Activated naive CD8-positive, alpha-beta T cell treated with anti-CD3 and anti-CD28 coated beads, Interleukin-2, amount 10 ng/mL, durations not matched to agents 7 days and 5 days (primary cell): Measurements from ENCODE around the gene POLR1B. TPM values are rescaled to one million over a fixed set of nuclear protein-coding genes. Genes with fewer than 3 reads are reported as not detected.
A peak's percentile ranks its signal among the peaks of the same experiment; 100 is the strongest.
"Not testable (repeated sequence)": the region's sequence is repeated elsewhere in the genome, so short reads cannot be mapped to it uniquely, and the experiment has no call there.

Source experiments
- ATAC-seq: fragments of 150-1000 bp; cut with Tn5 transposase; one replicate; pipeline ENCODE4 v1.10.0; 2021; ENCODE audit warnings: low read depth, moderate library complexity
- POLR2A ChIA-PET: fragments of 350-600 bp; sonication (Branson Sonifier 250); formaldehyde crosslinking; loops from one replicate; lab custom pipeline; 2021; ENCODE audit warnings: antibody characterized with exemption; lab: Charles Lee
- DNase-seq: peaks from one replicate; pipeline ENCODE4 v3.0.0; 2021
- H3K27ac Mint-ChIP-seq: one replicate; pipeline ENCODE4 v1.8.0; 2022; ENCODE audit warnings: mild to moderate bottlenecking, mixed read lengths
- H3K27me3 Mint-ChIP-seq: one replicate; pipeline ENCODE4 v1.8.0; 2022; ENCODE audit warnings: mild to moderate bottlenecking, moderate library complexity, mixed read lengths
- H3K36me3 Mint-ChIP-seq: one replicate; pipeline ENCODE4 v1.8.0; 2021; ENCODE audit warnings: mild to moderate bottlenecking, mixed read lengths
- H3K4me1 Mint-ChIP-seq: one replicate; pipeline ENCODE4 v1.8.0; 2021; ENCODE audit warnings: mixed read lengths
- H3K4me3 Mint-ChIP-seq: one replicate; pipeline ENCODE4 v1.8.0; 2022; ENCODE audit warnings: mild to moderate bottlenecking, moderate library complexity, mixed read lengths
- H3K9me3 Mint-ChIP-seq: one replicate; pipeline ENCODE4 v1.8.0; 2021; ENCODE audit warnings: mixed read lengths
- total RNA-seq, 2 experiments: library from RNA; stranded (reverse); gene quantifications; one replicate each; pipeline ENCODE4 v1.2.3, GENCODE V29; 2021

The POLR1B gene
- total RNA-seq, 2 experiments from 2014 or later: 27.2 to 27.3 TPM

- peaks cover 25% of the 10 kb centered on the region for H3K27me3 Mint-ChIP-seq
- POLR2A ChIA-PET: no interaction called here
- DNase-seq: peak; percentile 8
- no peaks in the 10 kb centered on the region for H3K9me3 Mint-ChIP-seq
- H3K4me3 Mint-ChIP-seq: no peak overlapping the region
- no peak for ATAC-seq
- no peak overlapping the region for H3K27ac Mint-ChIP-seq
- peaks cover 2% of the 10 kb centered on the region for H3K36me3 Mint-ChIP-seq
- peaks cover 1% of the 10 kb centered on the region for H3K4me1 Mint-ChIP-seq
Measured at GRCh38 chr2:112615051-112615450, 72.8 kb downstream of the POLR1B start.

DNA sequence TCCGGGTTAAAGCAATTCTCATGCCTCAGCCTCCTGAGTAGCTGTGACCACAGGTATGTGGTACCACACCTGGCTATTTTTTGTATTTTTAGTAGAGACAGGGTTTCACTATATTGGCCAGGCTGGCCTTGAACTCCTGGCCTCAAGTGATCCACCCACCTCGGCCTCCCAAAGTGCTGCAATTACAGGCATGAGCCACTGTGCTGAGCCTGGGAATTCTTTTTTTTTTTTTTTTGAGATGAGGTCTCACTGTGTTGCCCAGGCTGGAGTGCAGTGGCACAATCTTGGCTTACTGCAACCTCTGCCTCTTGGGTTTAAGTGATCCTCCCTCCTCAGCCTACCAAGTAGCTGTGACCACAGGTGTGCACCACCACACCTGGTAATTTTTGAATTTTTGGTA lies 73.5 kb downstream of the POLR1B start:
- H3K36me3 Mint-ChIP-seq, POLR2A ChIA-PET, H3K9me3 Mint-ChIP-seq, DNase-seq, H3K4me3 Mint-ChIP-seq, H3K27ac Mint-ChIP-seq, H3K4me1 Mint-ChIP-seq, ATAC-seq: not testable (repeated sequence)
- peaks cover 19% of the 10 kb centered on the region for H3K27me3 Mint-ChIP-seq

DNA sequence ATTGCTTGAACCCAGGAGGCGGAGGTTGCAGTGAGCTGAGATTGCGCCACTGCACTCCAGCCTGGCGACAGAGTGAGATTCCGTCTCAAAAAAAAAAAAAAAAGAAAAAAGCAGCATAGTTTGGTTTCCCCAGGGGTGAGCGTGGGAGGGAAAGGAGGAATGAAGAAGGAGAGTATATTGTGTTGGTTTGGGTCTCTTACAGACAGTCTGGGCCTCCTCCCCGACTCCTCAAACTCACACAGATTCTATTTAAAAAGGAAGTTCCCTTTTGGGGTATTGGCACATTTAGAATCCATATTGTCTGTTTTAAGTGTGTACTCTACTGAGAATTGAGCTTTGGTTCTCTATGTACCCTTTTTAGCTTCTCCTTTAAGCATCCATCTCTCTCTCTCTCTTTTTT lies 76.1 kb downstream of the POLR1B start:
- Mint-ChIP-seq H3K4me1 (peaks cover 1% of the 10 kb centered on the region), H3K9me3 (no peaks in the 10 kb centered on the region), H3K36me3 (no peaks in the 10 kb centered on the region), H3K4me3 (no peak overlapping the region), H3K27me3 (peaks cover 4% of the 10 kb centered on the region), H3K27ac (no peak overlapping the region)
- DNase-seq (no peak), ATAC-seq (no peak)
- POLR2A ChIA-PET: interaction anchor here (0.6 kb wide), 1 partner anchor 16 kb away, joined by 3 read pairs; no protein-coding TSS in a partner anchor

DNA sequence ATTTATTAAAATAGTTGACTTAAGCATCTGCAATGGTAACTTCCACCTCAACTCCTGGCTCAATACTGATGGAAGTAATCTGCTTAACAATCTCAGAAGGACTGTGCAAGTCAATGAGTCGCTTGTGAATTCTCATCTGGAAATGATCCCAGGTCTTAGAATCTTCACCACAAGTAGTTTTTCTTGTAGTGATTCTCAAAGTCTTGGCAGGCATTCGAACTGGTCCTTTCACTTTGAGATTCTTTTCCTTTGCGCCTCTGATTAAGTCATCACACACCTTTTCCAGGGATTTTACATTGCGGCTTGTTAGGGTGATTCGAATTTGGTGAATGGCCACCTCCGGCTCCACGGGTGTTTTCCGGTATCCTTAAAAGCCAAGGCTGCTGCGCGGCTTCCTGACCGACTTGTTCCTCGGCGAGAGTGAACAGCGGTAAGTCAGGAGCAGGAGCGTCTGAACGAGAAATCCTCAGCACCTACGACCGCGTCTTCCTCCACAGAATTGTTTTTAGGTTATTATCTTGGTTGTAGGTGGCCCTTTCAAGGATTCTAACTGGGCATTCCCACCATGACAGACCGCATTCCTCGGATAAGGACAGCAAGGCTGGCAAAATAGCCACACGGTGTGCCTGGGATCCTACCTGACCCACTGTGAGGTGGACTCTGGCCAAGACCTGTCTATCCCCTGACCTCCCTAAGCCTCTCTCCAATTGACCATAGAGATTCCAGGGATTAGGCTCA lies 79.7 kb downstream of the POLR1B start:
- H3K27me3 Mint-ChIP-seq: peaks cover 2% of the 10 kb centered on the region
- DNase-seq (no peak), ATAC-seq (no peak)
- no peak overlapping the region for H3K4me3 Mint-ChIP-seq
- no peak overlapping the region for H3K27ac Mint-ChIP-seq
- peaks cover 20% of the 10 kb centered on the region for H3K4me1 Mint-ChIP-seq
- H3K9me3 Mint-ChIP-seq: no peaks in the 10 kb centered on the region
- no peaks in the 10 kb centered on the region for H3K36me3 Mint-ChIP-seq
- POLR2A ChIA-PET: interaction anchor here (0.6 kb wide), 1 partner anchor 23 kb away, joined by 4 read pairs; no protein-coding TSS in a partner anchor

DNA sequence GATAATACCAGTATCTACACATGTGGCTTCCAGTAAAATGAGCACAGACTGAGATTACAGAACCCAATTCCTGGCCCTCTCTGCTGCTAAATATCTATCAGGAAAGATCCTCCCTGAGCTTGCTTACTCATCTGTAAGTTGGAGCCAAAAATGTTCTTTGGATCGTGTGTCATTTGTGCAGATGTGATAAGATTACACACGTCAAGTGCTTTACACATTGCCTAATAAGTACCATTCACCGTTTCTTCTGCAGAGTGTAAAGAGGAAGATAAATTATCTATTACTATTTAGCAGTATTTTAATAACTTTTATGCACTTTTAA lies 80.2 kb downstream of the POLR1B start:
- H3K4me1 Mint-ChIP-seq: peaks cover 24% of the 10 kb centered on the region
- no peak for ATAC-seq
- POLR2A ChIA-PET: interaction anchor here (0.6 to 0.7 kb wide), 3 partner anchors 9 to 279 kb away, joined by 3 to 4 read pairs (median 4); no protein-coding TSS in a partner anchor
- H3K9me3 Mint-ChIP-seq: no peaks in the 10 kb centered on the region
- no peak overlapping the region for H3K27ac Mint-ChIP-seq
- peaks cover 2% of the 10 kb centered on the region for H3K27me3 Mint-ChIP-seq
- no peak for DNase-seq
- no peak overlapping the region for H3K4me3 Mint-ChIP-seq
- H3K36me3 Mint-ChIP-seq: no peaks in the 10 kb centered on the region

DNA sequence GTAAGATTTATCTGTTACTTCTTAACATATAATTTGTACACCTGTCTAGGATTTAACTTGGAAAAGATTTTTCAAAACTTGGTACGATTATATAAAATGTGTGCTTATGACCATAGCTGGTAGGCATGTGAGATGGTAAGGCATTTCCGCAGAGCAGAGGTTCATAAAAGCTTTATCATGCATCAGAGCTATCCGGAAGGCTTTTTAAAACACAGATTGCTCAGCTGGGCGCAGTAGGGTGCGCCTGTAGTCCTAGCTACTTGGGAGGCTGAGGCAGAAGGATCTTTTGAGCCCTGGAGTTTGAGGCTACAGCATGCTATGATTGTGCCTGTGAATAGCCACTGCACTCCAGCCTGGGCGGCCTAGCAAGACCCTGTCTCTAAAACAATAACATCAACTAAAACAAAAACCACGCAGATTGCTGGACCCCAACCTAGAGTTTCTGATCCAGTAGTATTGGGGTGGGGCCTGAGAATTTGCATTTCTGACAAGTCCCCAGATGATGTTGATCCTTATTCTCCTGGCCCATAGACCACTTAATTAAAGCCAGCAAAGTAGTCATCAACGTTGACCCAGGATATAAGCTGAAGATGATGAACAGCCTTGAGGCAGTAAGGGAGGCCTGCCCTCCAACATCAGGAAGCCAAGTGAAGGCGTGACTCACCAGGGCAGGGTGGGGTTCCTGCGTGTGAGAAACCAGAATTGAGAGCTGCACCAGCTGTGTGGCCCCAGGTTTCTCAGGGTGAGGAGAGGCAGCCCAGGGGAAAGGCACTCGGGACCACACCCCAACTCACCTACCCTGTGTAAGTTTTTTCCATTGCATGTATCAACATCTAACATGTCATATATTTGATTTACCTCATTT lies 81.9 kb downstream of the POLR1B start:
- POLR2A ChIA-PET: interaction anchor here (0.7 to 14.3 kb wide), 9 partner anchors 9 to 102 kb away, joined by 3 to 293 read pairs (median 4); partner anchors contain the start of genes CHCHD5 and SLC20A1
- H3K36me3 Mint-ChIP-seq: no peaks in the 10 kb centered on the region
- peaks cover 2% of the 10 kb centered on the region for H3K27me3 Mint-ChIP-seq
- H3K4me3 Mint-ChIP-seq: peak overlapping the region; percentile 44
- H3K4me1 Mint-ChIP-seq: peaks cover 36% of the 10 kb centered on the region
- DNase-seq (peak; percentile 63), ATAC-seq (peak; percentile 92)
- no peaks in the 10 kb centered on the region for H3K9me3 Mint-ChIP-seq
- peak overlapping the region; percentile 82 for H3K27ac Mint-ChIP-seq

GRCh38 chr2:112625474-112626114 lies 83.3 kb downstream of the POLR1B start:
- H3K9me3 Mint-ChIP-seq: no peaks in the 10 kb centered on the region
- no peak overlapping the region for H3K4me3 Mint-ChIP-seq
- no peak for DNase-seq
- POLR2A ChIA-PET: interaction anchor here (1.3 to 14.3 kb wide), 8 partner anchors 7 to 100 kb away, joined by 3 to 293 read pairs (median 5); partner anchors contain the start of genes CHCHD5 and SLC20A1
- H3K36me3 Mint-ChIP-seq: peaks cover 2% of the 10 kb centered on the region
- peaks cover 51% of the 10 kb centered on the region for H3K4me1 Mint-ChIP-seq
- ATAC-seq: no peak
- H3K27me3 Mint-ChIP-seq: peaks cover 3% of the 10 kb centered on the region
- peak overlapping the region; percentile 47 for H3K27ac Mint-ChIP-seq

DNA sequence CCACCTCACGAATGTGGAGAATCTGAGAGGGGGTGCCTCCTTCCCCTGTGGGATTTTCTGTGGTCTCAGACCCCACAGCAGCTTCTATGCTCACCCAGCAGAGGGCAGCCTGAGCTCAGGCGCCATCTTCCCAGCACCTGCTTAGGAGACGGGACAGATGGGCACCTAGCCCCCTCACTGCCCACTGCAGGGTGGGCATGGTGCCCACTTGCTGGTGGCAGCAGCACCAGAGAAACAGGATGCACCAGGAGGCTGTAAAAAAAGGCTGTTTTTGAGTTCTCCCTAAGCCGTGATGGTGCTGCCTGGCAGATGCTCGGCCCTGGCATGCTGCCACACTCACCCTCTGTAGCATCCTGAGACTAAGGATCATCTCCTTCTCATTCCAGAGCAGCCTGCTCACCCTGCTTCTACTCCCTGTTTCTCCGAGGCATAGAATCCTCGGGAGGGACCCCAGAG lies 84.4 kb downstream of the POLR1B start:
- ATAC-seq: peak; percentile 30
- peak; percentile 75 for DNase-seq
- POLR2A ChIA-PET: interaction anchor here (1.2 to 14.3 kb wide), 6 partner anchors 8 to 99 kb away, joined by 3 to 293 read pairs (median 7); partner anchors contain the start of gene SLC20A1
- peaks cover 3% of the 10 kb centered on the region for H3K27me3 Mint-ChIP-seq
- no peaks in the 10 kb centered on the region for H3K9me3 Mint-ChIP-seq
- H3K4me3 Mint-ChIP-seq: peak overlapping the region; percentile 50
- peaks cover 57% of the 10 kb centered on the region for H3K4me1 Mint-ChIP-seq
- peak overlapping the region; percentile 85 for H3K27ac Mint-ChIP-seq
- H3K36me3 Mint-ChIP-seq: peaks cover 2% of the 10 kb centered on the region

Other genes with a start within 250 kb of the POLR1B start
- gene RGPD8, start 108.8 kb upstream of the POLR1B start, total RNA-seq: 10 to 100 TPM; 12.2 to 13.7 TPM
- 10 to 100 TPM; 22.9 to 24.5 TPM for gene TTL, start 60.3 kb upstream of the POLR1B start, total RNA-seq
- gene CHCHD5, start 42.1 kb downstream of the POLR1B start, total RNA-seq: 10 to 100 TPM; 32.1 to 35.2 TPM
- gene SLC20A1, start 103.5 kb downstream of the POLR1B start, total RNA-seq: 100 to 1,000 TPM; 105 to 113 TPM
- not detected for gene NT5DC4, start 178.6 kb downstream of the POLR1B start, total RNA-seq
- 10 to 100 TPM; 38.9 to 40.3 TPM for gene CKAP2L, start 222.1 kb downstream of the POLR1B start, total RNA-seq
- not detected for gene IL1A, start 242.0 kb downstream of the POLR1B start, total RNA-seq